Measurements from ENCODE around the gene CORO2B.

GRCh38 chr15:68553314-68553993 lies 25.3 kb upstream of the CORO2B start:
- TF ChIP-seq CTCF (IDR thresholded peaks at IDR 0.05; ENCODE audit: borderline replicate concordance, extremely low read depth, low read length, poor library complexity, severe bottlenecking) (no peak), EZH2 (IDR thresholded peaks at IDR 0.05; ENCODE audit: borderline replicate concordance, low read depth, low read length, severe bottlenecking) (no peak)

Data from DND-41 (cell line).